Activated gamma-delta T cell treated with Interleukin-2 at 50 U/mL for 16 hours (primary cell): Measurements from ENCODE around the gene OR5T2.
"Not testable (repeated sequence)": the region's sequence is repeated elsewhere in the genome, so short reads cannot be mapped to it uniquely, and the experiment has no call there.

Experiments
- DNase-seq: peaks from one replicate; pipeline ENCODE4 v3.0.0-alpha.2; 2020

OR5T2 gene

GRCh38 chr11:56234155-56234554, at the start of gene OR5T2:
Gene OR5T2, minus strand, starts transcription at chr11:56234255. Its CDS starts 1,193 bp downstream, at chr11:56233062.
- DNase-seq = no peak

- DNase-seq = no peak
These were observed 39.8 kb upstream of the OR5T2 start, which contains the start of gene OR5T1 for GRCh38 chr11:56273854-56274253. Gene OR5T1, plus strand, starts transcription at chr11:56274154. Its CDS starts 1,485 bp downstream, at chr11:56275639.

GRCh38 chr11:56271092-56271491, 37.0 kb upstream of the OR5T2 start:
- no peak for DNase-seq

GRCh38 chr11:56251954-56252353, 17.9 kb upstream of the OR5T2 start, which contains the start of gene OR5T3:
Gene OR5T3, plus strand, starts transcription at chr11:56252254. Its CDS starts 0 bp downstream, at chr11:56252254.
- DNase-seq = no peak

- not testable (repeated sequence) for DNase-seq
These were observed 14.3 kb downstream of the OR5T2 start for GRCh38 chr11:56219735-56220134.

GRCh38 chr11:56214537-56214936, 19.5 kb downstream of the OR5T2 start:
- DNase-seq = no peak

GRCh38 chr11:56207790-56208189, 26.3 kb downstream of the OR5T2 start:
- DNase-seq = no peak

- DNase-seq = no peak
These were observed 36.7 kb downstream of the OR5T2 start for GRCh38 chr11:56197367-56197766.

- no peak for DNase-seq
These were observed 37.4 kb downstream of the OR5T2 start for GRCh38 chr11:56196705-56197104.

- no peak for DNase-seq
These were observed 45.5 kb downstream of the OR5T2 start for GRCh38 chr11:56188602-56189001.

- no peak for DNase-seq
These were observed 50.6 kb downstream of the OR5T2 start for GRCh38 chr11:56183459-56183858.
